Neuron (in vitro differentiated cells): ENCODE data around the gene GPR83.
A peak's percentile ranks its signal among the peaks of the same experiment; 100 is the strongest.
"Not testable (repeated sequence)": the region's sequence is repeated elsewhere in the genome, so short reads cannot be mapped to it uniquely, and the experiment has no call there.

ENCODE experiments used
- H2AFZ ChIP-seq: one replicate; pipeline ENCODE4 v1.6.1; 2013; ENCODE audit warnings: low read depth, mild to moderate bottlenecking, inconsistent platforms, low read length, moderate library complexity
- H3K27me3 ChIP-seq: one replicate; pipeline ENCODE4 v1.6.1; 2013; ENCODE audit warnings: low read length; ENCODE audit not compliant: insufficient read depth
- H3K36me3 ChIP-seq: one replicate; pipeline ENCODE4 v1.6.1; 2013; ENCODE audit warnings: low read length; ENCODE audit not compliant: insufficient read depth
- H3K4me1 ChIP-seq: one replicate; pipeline ENCODE4 v1.6.1; 2013; ENCODE audit warnings: low read length; ENCODE audit not compliant: insufficient read depth
- H3K4me3 ChIP-seq: 2 replicates; pipeline ENCODE4 v1.5.1; 2013; ENCODE audit warnings: mild to moderate bottlenecking, low read length, moderate library complexity
- H3K9me3 ChIP-seq: one replicate; pipeline ENCODE4 v1.6.1; 2013; ENCODE audit warnings: low read length

GPR83 gene

DNA sequence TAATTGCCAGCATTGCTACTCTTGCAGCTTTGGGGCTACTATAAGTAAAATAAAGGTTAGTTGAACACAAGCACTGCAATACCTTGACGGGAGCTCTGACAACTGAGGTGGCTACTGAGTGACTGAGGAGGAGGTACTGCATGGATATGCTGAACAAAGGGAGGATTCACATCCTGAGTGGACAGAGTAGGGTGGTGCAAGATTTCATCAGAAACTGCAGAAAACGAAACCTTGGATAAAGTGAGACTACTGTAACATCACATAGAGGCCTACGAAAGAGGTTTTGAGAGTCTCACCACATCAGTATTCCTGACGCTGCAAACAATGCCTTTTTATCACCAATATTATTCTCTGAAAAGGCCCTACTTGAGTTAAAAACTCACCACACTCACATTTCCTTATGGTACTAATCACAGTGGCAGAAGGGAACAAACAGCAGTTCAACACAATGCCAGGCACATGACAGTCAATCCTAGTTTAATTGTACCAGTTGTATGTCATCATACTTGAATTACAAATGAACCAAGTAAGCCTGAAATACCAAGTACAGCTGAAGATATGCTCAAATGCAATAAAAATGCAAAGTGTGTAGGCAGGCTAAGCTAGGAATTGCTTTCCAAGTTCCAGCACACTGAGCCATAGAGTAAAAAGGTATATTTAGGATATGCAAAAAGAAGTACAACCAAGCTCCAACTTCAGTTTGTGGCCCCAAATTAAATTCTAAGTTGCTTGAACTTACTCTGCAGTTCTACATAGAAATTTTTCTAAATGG lies 4.0 kb upstream of the GPR83 start:
- Histone ChIP-seq H3K4me3 (no peak overlapping the region), H3K27me3 (peaks cover 23% of the 10 kb centered on the region), H3K4me1 (peaks cover 3% of the 10 kb centered on the region), H3K9me3 (no peaks in the 10 kb centered on the region), H3K36me3 (no peaks in the 10 kb centered on the region), H2AFZ (no peak overlapping the region)

DNA sequence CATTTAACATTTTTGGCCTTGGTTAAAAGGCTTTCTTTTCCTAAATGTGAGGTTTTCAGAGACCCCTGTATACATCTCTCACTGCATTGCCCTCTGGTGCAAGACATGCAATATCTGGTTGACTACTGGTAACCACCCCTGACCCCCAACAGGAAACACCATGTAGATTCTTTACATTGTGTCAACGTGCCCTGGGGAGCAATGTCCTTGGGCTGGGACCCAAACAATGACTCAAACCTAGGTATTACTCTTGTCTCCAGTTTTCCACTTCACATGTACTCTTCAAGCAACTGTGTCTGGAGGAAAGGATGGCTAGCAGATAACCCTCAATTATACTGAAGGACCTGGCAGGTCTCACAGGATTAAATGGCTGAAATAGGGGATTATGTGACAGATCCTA lies 1.1 kb upstream of the GPR83 start:
- Histone ChIP-seq H3K27me3 (peaks cover 42% of the 10 kb centered on the region), H2AFZ (no peak overlapping the region), H3K36me3 (no peaks in the 10 kb centered on the region), H3K9me3 (no peaks in the 10 kb centered on the region), H3K4me3 (no peak overlapping the region), H3K4me1 (peaks cover 10% of the 10 kb centered on the region)

DNA sequence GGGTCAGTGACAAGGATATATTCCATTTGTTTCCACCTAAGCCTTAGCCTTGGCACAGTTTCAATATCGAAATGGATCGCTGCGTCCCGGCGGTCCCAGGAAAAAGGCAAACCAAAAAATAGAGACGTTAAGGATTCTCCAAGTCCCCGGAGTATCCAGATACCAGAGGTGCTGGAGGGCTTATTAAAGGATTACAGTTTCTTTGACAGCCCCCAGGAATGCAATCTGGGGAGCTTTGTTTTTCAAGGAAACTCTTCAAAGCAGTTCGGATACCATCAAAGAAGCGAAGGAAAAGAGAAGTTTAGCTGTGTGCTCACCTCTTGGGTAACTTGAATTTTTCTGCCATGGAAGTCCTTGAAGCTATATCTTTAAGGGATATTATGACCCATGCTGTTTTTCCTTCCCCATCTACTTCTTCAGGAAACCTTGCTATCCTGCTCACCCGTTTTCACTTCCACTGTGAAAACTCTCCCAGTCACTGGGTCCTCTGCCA lies 600 bp upstream of the GPR83 start:
- no peaks in the 10 kb centered on the region for H3K36me3 ChIP-seq
- peak overlapping the region; percentile 39 for H3K4me3 ChIP-seq
- peak overlapping the region; percentile 86 for H2AFZ ChIP-seq
- H3K27me3 ChIP-seq: peaks cover 42% of the 10 kb centered on the region
- H3K4me1 ChIP-seq: peaks cover 10% of the 10 kb centered on the region
- H3K9me3 ChIP-seq: no peaks in the 10 kb centered on the region

DNA sequence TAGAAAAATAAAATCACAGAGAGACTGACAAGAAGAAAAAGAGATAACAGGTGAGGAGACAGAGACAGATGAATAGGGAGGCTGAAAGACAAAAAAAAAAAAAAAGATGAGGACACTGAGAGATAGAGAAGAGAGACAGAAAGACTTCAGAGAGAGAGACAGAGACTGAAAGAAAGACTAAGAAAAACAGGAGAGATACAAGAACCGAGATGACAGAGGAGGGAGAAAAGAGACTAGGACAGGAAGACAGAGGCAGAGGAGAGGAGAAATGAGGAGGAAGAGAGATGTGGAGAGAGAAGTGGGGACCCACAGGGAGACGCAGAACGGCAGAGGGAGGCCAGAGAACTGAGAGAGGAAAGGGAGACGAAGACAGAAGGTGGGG lies 771 bp downstream of the GPR83 start:
- Histone ChIP-seq H3K4me3 (no peak overlapping the region), H3K9me3 (no peaks in the 10 kb centered on the region), H2AFZ (no peak overlapping the region), H3K36me3 (no peaks in the 10 kb centered on the region), H3K27me3 (peaks cover 42% of the 10 kb centered on the region), H3K4me1 (peaks cover 10% of the 10 kb centered on the region)

DNA sequence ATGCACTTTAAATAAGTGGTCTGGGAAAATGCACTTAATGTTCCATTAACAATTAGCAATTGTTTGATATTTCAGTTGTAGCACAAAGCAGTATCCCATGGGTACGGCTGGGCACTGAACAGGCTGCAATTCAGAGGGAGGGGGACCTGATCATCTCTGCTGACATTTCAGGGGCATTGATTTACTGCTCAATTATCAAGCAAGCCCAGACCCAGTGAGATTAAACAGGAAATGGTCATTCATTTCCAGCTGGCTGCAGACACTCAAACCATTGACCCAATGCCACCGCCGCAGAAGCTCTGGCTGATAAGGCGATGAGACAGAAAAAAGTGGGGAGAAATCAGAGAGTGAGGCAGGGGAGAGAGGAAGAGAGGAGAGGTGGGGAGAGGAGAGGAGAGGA lies 1.2 kb downstream of the GPR83 start:
- Histone ChIP-seq H3K36me3 (no peaks in the 10 kb centered on the region), H3K4me3 (no peak overlapping the region), H3K9me3 (no peaks in the 10 kb centered on the region), H2AFZ (no peak overlapping the region), H3K27me3 (peaks cover 42% of the 10 kb centered on the region), H3K4me1 (peaks cover 10% of the 10 kb centered on the region)

DNA sequence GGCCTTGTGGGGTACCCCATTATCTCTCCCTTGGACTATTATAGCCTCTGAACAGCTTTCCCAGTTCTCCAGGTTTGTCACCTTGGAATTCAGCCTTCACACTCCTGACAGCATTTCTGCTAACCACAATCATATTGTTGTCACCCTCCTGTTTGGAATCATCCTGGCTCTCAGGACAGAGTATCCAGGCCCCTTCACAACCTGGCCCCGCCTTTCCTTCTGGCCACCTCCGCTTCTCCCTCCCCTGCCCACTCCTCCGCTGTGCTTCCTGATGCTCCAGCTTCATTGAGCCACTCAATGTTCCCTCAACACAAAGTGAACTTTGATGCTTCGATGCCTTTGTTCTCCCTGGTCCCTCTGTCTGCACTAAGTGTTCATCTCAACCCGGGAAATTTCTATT lies 3.1 kb downstream of the GPR83 start:
- H3K4me3 ChIP-seq: no peak overlapping the region
- peaks cover 10% of the 10 kb centered on the region for H3K4me1 ChIP-seq
- H3K36me3 ChIP-seq: no peaks in the 10 kb centered on the region
- peaks cover 42% of the 10 kb centered on the region for H3K27me3 ChIP-seq
- no peaks in the 10 kb centered on the region for H3K9me3 ChIP-seq
- H2AFZ ChIP-seq: no peak overlapping the region

DNA sequence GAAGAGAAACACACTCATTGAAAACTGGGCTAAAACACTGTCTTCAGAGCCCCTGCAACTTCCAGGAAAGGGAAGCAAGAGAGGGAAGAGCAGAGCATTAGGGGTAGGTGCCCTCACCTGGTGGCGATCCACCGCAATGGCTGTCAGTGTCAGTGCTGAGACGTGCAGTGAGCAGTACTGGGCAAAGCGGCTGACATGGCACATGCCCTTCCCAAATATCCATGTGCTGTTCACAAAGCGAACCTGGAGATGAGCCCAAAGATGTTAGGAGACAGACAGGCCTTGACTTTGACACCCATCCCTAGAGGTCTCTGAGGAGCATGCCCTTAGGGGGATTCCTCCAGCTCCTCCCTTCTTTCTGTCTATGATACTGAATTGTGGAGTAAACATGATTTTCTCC lies 4.9 kb downstream of the GPR83 start:
- no peak overlapping the region for H3K4me3 ChIP-seq
- no peaks in the 10 kb centered on the region for H3K36me3 ChIP-seq
- H3K27me3 ChIP-seq: peaks cover 29% of the 10 kb centered on the region
- peaks cover 10% of the 10 kb centered on the region for H3K4me1 ChIP-seq
- no peak overlapping the region for H2AFZ ChIP-seq
- peaks cover 2% of the 10 kb centered on the region for H3K9me3 ChIP-seq

DNA sequence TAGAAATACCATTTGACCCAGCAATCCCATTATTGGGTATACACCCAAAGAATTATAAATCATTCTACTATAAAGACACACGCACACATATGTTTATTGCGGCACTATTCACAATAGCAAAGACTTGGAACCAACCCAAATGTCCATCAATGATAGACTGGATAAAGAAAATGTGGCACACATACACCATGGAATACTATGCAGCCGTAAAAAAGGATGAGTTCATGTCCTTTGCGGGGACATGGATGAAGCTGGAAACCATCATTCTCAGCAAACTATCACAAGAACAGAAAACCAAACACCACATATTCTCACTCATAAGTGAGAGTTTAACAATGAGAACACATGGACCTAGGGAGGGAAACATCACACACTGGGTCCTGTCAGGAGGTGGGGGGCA lies 9.3 kb downstream of the GPR83 start:
- H3K4me1 ChIP-seq, H2AFZ ChIP-seq, H3K27me3 ChIP-seq, H3K9me3 ChIP-seq, H3K4me3 ChIP-seq, H3K36me3 ChIP-seq: not testable (repeated sequence)

DNA sequence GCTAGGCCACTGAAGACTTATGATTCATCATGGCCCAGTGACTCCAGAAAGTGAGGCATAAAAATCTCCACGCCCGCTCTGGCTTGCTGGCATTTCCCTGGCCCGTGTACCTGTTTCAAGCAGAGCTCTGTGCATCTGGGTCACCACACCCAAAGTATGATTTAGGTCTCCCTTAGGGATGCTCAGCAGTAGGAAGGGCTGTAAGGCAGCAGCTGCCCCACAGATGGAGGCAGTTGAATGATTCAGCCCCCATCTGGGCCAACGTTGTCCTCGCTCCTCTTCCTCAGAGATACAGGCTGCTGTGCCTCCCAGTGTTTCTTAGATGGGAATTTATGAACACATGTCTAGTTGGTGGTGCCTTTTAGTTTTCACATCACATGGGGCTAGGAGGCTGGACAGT lies 21.6 kb downstream of the GPR83 start:
- no peaks in the 10 kb centered on the region for H3K27me3 ChIP-seq
- no peak overlapping the region for H3K4me3 ChIP-seq
- no peak overlapping the region for H2AFZ ChIP-seq
- no peaks in the 10 kb centered on the region for H3K36me3 ChIP-seq
- no peaks in the 10 kb centered on the region for H3K4me1 ChIP-seq
- no peaks in the 10 kb centered on the region for H3K9me3 ChIP-seq

DNA sequence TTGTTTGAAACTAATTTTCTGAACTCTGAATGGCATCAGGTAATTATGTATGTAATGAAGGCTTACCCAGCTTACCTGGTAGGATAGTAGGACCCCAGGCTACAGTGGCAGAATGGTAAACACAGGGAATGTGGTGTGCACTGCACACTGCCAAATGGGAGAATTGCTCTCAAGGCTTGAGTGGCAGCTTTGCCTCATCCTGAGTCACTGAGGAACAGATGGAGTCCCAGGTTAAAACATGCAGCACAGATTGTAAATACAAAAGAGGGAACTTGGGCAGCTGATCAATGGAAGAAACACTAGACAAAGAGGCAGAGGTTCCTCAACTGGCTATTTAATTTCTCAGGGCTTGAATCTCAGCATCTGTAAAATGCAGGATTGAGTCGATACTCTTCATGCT lies 24.4 kb downstream of the GPR83 start:
- Histone ChIP-seq H3K36me3 (no peaks in the 10 kb centered on the region), H3K9me3 (no peaks in the 10 kb centered on the region), H3K4me3 (no peak overlapping the region), H3K27me3 (no peaks in the 10 kb centered on the region), H2AFZ (no peak overlapping the region), H3K4me1 (no peaks in the 10 kb centered on the region)

DNA sequence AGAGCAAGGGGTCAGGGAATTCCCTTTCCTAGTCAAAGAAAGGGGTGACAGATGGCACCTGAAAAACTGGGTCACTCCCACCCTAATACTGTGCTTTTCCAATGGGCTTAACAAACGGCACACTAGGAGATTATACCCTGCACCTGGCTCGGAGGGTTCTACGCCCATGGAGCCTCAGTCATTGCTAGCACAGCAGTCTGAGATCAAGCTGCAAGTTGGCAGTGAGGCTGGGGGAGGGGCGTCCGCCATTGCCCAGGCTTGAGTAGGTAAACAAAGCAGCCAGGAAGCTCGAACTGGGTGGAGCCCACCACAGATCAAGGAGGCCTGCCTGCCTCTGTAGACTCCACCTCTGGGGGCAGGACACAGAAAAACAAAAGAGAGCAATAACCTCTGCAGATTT lies 30.6 kb downstream of the GPR83 start:
- not testable (repeated sequence) for H3K27me3 ChIP-seq, H3K4me1 ChIP-seq, H3K4me3 ChIP-seq, H2AFZ ChIP-seq, H3K9me3 ChIP-seq, H3K36me3 ChIP-seq

DNA sequence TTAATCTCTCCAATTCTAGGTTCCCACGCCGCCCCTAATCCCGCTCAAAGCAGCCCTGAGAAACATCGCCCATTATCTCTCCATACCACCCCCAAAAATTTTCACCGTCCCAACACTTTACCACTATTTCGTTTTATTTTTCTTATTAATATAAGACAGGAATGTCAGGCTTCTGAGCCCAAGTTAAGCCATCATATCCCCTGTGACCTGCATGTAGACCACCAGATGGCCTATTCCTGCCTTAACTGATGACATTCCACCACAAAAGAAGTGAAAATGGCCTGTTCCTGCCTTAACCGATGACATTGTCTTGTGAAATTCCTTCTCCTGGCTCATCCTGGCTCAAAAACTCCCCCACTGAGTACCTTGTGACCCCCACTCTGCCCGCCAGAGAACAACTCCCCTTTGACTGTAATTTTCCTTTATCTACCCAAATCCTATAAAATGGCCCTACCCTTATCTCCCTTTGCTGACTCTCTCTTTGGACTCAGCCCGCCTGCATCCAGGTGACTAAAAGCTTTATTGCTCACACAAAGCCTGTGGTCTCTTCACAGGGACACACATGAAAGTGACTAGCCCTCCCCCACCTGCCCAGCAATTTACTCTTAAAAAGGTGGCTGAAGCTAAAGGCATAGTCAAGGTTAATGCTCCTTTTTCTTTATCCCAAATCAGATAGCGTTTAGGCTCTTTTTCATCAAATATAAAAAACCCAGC lies 50.2 kb downstream of the GPR83 start:
- not testable (repeated sequence) for H3K4me1 ChIP-seq, H3K27me3 ChIP-seq, H3K4me3 ChIP-seq, H2AFZ ChIP-seq, H3K36me3 ChIP-seq, H3K9me3 ChIP-seq

DNA sequence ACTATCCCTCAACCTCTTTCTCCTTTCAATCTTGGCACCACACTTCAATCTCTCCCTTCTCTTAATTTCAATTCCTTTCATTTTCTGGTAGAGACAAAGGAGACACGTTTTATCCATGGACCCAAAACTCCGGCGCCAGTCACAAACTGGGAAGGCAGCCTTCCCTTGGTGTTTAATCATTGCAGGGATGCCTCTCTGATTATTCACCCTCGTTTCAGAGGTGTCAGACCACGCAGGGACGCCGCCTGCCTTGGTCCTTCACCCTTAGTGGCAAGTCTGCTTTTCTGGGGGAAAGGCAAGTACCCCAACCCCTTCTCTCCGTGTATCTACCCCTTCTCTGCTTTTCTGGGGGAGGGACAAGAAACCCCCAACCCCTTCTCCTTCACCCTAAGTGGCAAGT lies 54.9 kb downstream of the GPR83 start:
- not testable (repeated sequence) for H3K36me3 ChIP-seq, H3K4me3 ChIP-seq, H3K9me3 ChIP-seq, H3K4me1 ChIP-seq, H3K27me3 ChIP-seq, H2AFZ ChIP-seq

DNA sequence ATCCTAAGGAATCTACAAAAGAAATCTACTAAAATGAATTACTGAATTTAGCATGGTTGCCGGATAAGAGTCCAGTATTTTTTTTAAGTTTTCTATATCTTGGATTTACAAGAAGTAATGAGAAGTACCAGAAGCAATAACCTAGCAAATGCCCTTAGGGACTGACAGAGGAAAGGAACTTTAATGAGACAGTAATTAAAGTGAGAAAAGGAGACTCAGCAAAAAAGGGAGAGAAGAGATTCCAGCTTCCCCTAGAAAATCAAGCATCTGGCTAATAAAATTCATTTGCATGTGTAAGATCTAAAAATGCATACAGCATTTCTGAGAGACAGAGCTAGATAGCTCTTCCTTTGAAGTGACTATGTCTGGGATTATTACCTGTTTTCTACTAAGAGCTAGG lies 57.7 kb downstream of the GPR83 start:
- Histone ChIP-seq H3K4me1 (no peaks in the 10 kb centered on the region), H3K36me3 (no peaks in the 10 kb centered on the region), H3K4me3 (no peak overlapping the region), H2AFZ (no peak overlapping the region), H3K27me3 (no peaks in the 10 kb centered on the region), H3K9me3 (no peaks in the 10 kb centered on the region)
